Lung (tissue), 12 donors: ENCODE measurements around the gene ESRRB. TPM values are rescaled to one million over a fixed set of nuclear protein-coding genes. Genes with fewer than 3 reads are reported as not detected.

Source experiments
- ATAC-seq: fragments of 200-7000 bp; cut with Tn5 transposase; one replicate; pipeline ENCODE4 v1.9.1; 2020; ENCODE audit warnings: moderate number of reproducible peaks; ENCODE audit not compliant: insufficient read depth, low FRiP score
- DNase-seq, 3 donors: peaks; one replicate each; pipeline ENCODE4 v3.0.0-alpha.2; 2013 to 2017
- H3K27ac ChIP-seq, 2 donors: one replicate each; pipeline ENCODE4 v1.5.1; 2013; ENCODE audit warnings: mild to moderate bottlenecking in 2 of 2, moderate library complexity in 2 of 2, control low read depth in 1 of 2, inconsistent platforms in 1 of 2, low read depth in 1 of 2, low read length in 1 of 2
- H3K27me3 ChIP-seq, 3 donors: one replicate each; pipeline ENCODE4 v1.5.1; 2013; ENCODE audit warnings: low read length in 2 of 3; ENCODE audit not compliant: control insufficient read depth in 3 of 3, insufficient read depth in 3 of 3
- H3K36me3 ChIP-seq, 4 donors: one replicate each; pipeline ENCODE4 v1.5.1; 2013; ENCODE audit warnings: low read length in 4 of 4, mild to moderate bottlenecking in 1 of 4, moderate library complexity in 1 of 4; ENCODE audit not compliant: control insufficient read depth in 4 of 4, insufficient read depth in 4 of 4
- H3K4me1 ChIP-seq, 5 donors: one replicate each; pipeline ENCODE4 v1.5.1; 2013; ENCODE audit warnings: low read length in 5 of 5, mild to moderate bottlenecking in 2 of 5, moderate library complexity in 1 of 5; ENCODE audit not compliant: control insufficient read depth in 5 of 5, insufficient read depth in 5 of 5
- H3K4me3 ChIP-seq: one replicate; pipeline ENCODE4 v1.5.1; 2013; ENCODE audit warnings: mild to moderate bottlenecking, control low read depth, moderate library complexity
- H3K9ac ChIP-seq, 2 donors: one replicate each; pipeline ENCODE4 v1.5.1; 2013; ENCODE audit warnings: low read length in 2 of 2, control low read depth in 1 of 2; ENCODE audit not compliant: insufficient read depth in 1 of 2
- H3K9me3 ChIP-seq, 4 donors: one replicate each; pipeline ENCODE4 v1.5.1; 2013; ENCODE audit warnings: low read length in 3 of 4, mild to moderate bottlenecking in 1 of 4, moderate library complexity in 1 of 4; ENCODE audit not compliant: control insufficient read depth in 4 of 4, insufficient read depth in 3 of 4
- WGBS, 2 donors: extraction: QIAGEN DNeasy Blood & Tissue Kit; methylation state at CpG; one replicate each; pipeline ENCODE4 v1.1.7; 2013; 5-methylcytosine and 5-hydroxymethylcytosine counted together
- polyA plus RNA-seq, 2 donors: library from polyadenylated mRNA; stranded (reverse); fragments of 200-250 nt; gene quantifications; one replicate each; pipeline ENCODE4 v1.2.1, GENCODE V29; 2013
- total RNA-seq, 2 donors: library from RNA; depleted of rRNA in 1 of 2; stranded (reverse); fragments of >200 nt in 1 of 2; gene quantifications; one replicate each; pipeline ENCODE4 v1.2.1, GENCODE V29; 2014 to 2021
- TF ChIP-seq, protein P1 (sequence below): IDR thresholded peaks from 2 replicates; pipeline ENCODE4 v1.5.1; 2012; ENCODE audit warnings: mild to moderate bottlenecking; ENCODE audit errors: control extremely low read depth, extremely low read depth
- donor health status: control.
- donor health status: control.
- donor health status: Bipolar disorder and iron deficiency.
- donor health status: healthy.
- donor health status: DM: yes; HTN: yes; CAD: no.

ESRRB gene
- total and polyA plus RNA-seq, 4 donors: 0.02 to 0.26 (median 0.18) TPM

- H3K4me1 ChIP-seq: no peaks in the 10 kb centered on the region
- H3K27me3 ChIP-seq: no peaks in the 10 kb centered on the region
- peaks cover 0 to 3% (median 0%) of the 10 kb centered on the region in 4 donors for H3K9me3 ChIP-seq
- no peak overlapping the region for H3K4me3 ChIP-seq
- WGBS, 2 donors: 71 to 91% methylated on average over 4 of the region's 4 CpGs
- TF ChIP-seq, protein P1, sequence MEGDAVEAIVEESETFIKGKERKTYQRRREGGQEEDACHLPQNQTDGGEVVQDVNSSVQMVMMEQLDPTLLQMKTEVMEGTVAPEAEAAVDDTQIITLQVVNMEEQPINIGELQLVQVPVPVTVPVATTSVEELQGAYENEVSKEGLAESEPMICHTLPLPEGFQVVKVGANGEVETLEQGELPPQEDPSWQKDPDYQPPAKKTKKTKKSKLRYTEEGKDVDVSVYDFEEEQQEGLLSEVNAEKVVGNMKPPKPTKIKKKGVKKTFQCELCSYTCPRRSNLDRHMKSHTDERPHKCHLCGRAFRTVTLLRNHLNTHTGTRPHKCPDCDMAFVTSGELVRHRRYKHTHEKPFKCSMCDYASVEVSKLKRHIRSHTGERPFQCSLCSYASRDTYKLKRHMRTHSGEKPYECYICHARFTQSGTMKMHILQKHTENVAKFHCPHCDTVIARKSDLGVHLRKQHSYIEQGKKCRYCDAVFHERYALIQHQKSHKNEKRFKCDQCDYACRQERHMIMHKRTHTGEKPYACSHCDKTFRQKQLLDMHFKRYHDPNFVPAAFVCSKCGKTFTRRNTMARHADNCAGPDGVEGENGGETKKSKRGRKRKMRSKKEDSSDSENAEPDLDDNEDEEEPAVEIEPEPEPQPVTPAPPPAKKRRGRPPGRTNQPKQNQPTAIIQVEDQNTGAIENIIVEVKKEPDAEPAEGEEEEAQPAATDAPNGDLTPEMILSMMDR: no peak
- DNase-seq: no peak
- no peaks in the 10 kb centered on the region for H3K36me3 ChIP-seq
- no peak overlapping the region for H3K9ac ChIP-seq
- no peak for ATAC-seq
- no peak overlapping the region for H3K27ac ChIP-seq
Measured at GRCh38 chr14:76450476-76450875, 74.5 kb downstream of the ESRRB start.

GRCh38 chr14:76456200-76456599, 80.3 kb downstream of the ESRRB start:
- Histone ChIP-seq H3K36me3 (no peaks in the 10 kb centered on the region), H3K9ac (no peak overlapping the region), H3K4me3 (no peak overlapping the region), H3K4me1 (peaks cover 0 to 4% (median 0%) of the 10 kb centered on the region in 5 donors), H3K27ac (no peak overlapping the region), H3K9me3 (peaks cover 0 to 3% (median 0%) of the 10 kb centered on the region in 4 donors), H3K27me3 (no peaks in the 10 kb centered on the region)
- 47 to 56% methylated on average over 2 of the region's 2 CpGs for WGBS, 2 donors
- TF ChIP-seq, protein P1: no peak
- no peak for ATAC-seq
- DNase-seq: peak in 2 of 3 donors; percentile 35 to 40

DNA sequence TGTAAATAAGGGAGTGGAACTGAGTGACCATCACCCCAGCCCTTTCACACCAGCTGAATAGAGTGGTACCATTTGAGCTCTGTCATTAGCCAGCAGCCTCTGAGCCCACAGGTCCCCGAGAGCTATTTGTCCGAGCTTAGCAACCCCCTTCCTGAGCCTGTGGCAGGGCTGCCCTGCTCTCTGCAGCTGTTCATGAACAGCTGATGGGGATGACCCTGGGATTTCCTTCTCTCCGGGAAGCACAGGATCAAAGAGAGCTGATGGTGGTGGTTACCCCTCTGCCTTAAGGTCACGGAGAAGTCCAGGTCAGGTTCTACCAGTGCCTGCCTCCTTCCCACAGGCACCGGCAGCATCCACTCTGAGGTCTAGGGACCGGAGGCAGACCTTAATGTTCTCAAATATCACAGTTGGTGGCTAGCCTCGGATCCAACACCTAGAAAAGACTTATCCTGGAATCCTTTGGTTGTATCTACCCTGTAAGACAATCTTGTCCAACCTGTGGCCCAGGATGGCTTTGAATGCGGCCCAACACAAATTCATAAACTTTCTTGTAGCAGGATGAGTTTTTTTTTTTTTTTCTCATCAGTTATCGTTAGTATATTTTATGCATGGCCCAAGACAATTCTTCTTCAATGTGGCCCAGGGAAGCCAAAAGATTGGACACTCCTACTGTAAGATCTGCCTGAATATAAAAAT, 81.1 kb downstream of the ESRRB start:
- no peak for DNase-seq
- Histone ChIP-seq H3K27me3 (no peaks in the 10 kb centered on the region), H3K36me3 (no peaks in the 10 kb centered on the region), H3K27ac (no peak overlapping the region), H3K4me1 (peaks cover 0 to 4% (median 0%) of the 10 kb centered on the region in 5 donors), H3K4me3 (no peak overlapping the region), H3K9ac (no peak overlapping the region), H3K9me3 (peaks cover 0 to 3% (median 0%) of the 10 kb centered on the region in 4 donors)
- 81 to 86% methylated on average over 9 of the region's 9 CpGs for WGBS, 2 donors
- TF ChIP-seq, protein P1: no peak
- ATAC-seq: no peak
